Measurements from ENCODE around the gene SPG11.
A peak's percentile ranks its signal among the peaks of the same experiment; 100 is the strongest.
"Not testable (repeated sequence)": the region's sequence is repeated elsewhere in the genome, so short reads cannot be mapped to it uniquely, and the experiment has no call there.

The SPG11 gene

DNA sequence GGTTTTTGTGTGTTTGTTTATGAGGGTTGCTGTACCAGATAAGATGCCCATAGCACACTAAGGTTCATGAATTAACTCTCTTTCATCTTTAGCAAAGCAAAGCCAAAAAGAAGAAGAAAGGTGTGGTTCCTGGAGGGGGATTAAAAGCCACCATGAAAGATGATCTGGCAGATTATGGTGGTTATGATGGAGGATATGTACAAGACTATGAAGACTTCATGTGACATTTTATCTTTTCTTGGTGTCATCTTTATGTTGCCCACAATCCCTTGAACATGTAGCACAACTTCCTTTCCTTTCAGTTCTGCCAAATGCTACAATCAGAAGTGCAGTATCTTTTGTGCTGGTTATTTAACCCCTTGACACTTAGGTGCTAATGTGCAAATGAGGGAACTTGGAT lies 102.5 kb downstream of the SPG11 start:
- DNase-seq (ENCODE audit: low read depth in 4 of 4, low spot score in 1 of 4): not testable (repeated sequence)

GRCh38 chr15:44554934-44555723 lies 108.3 kb downstream of the SPG11 start:
- DNase-seq (ENCODE audit: low read depth in 4 of 4, low spot score in 1 of 4): no peak

GRCh38 chr15:44550734-44551133 lies 112.7 kb downstream of the SPG11 start:
- DNase-seq (ENCODE audit: low read depth in 4 of 4, low spot score in 1 of 4): no peak

- no peak for DNase-seq (ENCODE audit: low read depth in 4 of 4, low spot score in 1 of 4)
Measured at GRCh38 chr15:44550256-44550655, 113.2 kb downstream of the SPG11 start.

DNA sequence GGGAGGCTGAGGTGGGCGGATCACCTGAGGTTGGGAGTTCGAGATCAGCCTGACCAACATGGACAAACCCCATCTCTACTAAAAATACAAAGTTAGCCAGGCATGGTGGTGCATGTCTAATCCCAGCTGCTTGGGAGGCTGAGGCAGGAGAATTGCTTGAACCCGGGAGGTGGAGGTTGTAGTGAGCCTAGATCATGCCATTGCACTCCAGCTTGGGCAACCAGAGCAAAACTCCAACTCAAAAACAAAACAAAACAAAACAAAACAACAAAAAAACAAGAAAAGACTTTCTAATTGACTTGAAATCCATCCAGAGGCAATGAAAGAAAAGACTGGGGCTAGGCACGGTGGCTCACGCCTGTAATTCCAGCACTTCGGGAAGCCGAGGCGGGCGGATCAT lies 114.3 kb downstream of the SPG11 start:
- not testable (repeated sequence) for DNase-seq (ENCODE audit: low read depth in 4 of 4, low spot score in 1 of 4)

- DNase-seq (ENCODE audit: low read depth in 4 of 4, low spot score in 1 of 4): peak in 1 of 4 experiments; percentile 37
Measured at GRCh38 chr15:44545913-44546802, 117.3 kb downstream of the SPG11 start.

DNA sequence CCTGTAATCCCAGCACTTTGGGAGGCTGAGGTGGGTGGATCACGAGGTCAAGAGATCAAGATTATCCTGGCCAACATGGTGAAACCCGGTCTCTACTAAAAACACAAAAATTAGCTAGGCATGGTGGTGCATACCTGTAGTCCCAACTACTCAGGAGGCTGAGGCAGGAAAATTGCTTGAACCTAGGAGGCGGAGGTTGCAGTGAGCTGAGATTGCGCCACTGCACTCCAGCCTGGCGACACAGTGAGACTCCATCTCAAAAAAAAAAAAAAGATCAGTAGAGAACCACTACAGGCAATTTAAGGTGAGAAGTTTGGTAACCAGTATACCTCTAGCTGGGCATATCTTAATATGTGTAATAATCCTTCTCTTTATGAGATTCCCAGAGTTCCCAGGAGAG lies 118.7 kb downstream of the SPG11 start:
- DNase-seq (ENCODE audit: low read depth in 4 of 4, low spot score in 1 of 4): not testable (repeated sequence)

DNA sequence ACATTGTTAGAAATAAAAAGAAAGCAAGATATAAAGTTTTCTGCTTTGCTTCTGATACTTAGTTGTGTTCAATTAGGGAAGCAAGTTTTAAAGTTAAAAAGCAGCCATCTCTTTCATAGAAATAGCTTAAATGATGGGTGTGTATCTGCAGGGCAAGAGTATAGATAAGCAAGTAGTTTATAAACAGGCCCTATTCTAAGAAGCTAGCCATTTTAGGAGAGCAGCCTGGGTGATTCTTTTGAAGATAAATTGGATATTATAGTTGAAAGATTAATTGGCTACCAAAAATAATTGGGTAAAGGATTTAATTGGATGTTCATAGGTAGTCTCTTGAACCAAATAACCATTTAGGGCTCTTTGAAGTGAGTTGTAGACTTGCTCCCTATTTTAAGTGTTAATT lies 120.9 kb downstream of the SPG11 start:
- no peak for DNase-seq (ENCODE audit: low read depth in 4 of 4, low spot score in 1 of 4)

- DNase-seq (ENCODE audit: low read depth in 4 of 4, low spot score in 1 of 4): no peak
Measured at GRCh38 chr15:44541282-44541958, 122.0 kb downstream of the SPG11 start.

DNA sequence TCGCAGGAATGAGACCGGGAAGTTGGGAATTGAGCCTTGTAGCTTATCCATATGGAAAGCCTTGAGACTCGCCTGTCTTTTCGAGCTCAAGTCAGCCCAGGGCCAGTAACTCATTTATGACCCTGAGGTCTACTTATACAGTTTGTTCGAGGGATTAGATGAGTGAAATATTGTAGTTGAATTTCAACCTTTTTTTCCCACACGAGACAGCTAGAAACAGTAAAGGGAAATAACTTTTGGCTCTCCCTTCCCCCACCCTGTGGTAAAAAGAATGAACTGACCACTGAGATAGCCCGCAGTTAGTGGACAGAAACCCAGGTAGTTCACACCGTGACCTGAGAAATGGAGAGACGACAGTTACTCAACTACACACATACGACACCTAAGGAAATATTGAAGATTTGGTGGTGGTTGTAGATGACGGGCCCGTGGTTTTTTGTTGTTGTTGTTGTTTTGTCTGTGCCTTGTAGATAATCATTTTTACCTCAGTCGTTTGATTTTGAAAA lies 125.7 kb downstream of the SPG11 start:
- no peak for DNase-seq (ENCODE audit: low read depth in 4 of 4, low spot score in 1 of 4)

- DNase-seq (ENCODE audit: low read depth in 4 of 4, low spot score in 1 of 4): peak; percentile 82 to 91 (median 88)
Measured at GRCh38 chr15:44536962-44537734, 126.3 kb downstream of the SPG11 start, which contains the start of gene EIF3J. TSS of gene EIF3J (plus strand) at chr15:44537147. CDS start at chr15:44537195, 48 bp downstream.

GRCh38 chr15:44536302-44536961 lies 127.0 kb downstream of the SPG11 start:
- DNase-seq (ENCODE audit: low read depth in 4 of 4, low spot score in 1 of 4): no peak

DNA sequence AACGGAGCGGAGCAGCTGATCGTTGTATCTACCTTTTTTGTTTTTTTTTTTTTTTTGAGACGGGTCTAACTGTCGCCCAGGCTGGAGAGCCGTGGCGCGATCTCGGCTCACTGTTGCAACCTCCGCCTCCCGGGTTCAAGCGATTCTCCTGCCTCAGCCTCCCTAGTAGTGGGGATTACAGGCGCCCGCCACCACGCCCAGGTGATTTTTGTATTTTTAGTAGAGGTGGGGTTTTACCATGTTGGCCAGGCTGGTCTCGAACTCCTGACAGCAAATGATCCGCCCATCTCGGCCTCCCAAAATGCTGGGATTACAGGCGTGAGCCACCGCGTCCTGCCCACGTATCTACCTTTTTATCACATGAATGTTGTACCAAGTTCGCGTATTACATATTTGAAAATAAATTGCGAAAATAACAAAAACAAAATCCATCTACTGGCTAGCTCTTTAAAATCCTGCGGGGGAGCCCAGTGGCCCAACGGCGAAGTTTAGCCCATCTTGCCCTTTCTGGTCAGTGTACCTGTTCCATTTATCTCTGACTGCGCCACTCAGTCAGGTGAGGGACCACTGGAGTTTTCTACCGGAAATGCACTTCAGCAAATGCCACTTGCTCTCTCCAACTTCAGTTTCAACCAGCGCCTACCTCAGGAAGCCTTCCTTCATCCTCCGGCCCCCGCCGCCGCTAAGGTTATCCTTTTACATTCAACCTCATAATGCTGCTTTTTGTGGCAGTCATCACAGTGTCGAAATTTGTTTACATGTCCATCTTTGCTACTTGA lies 127.8 kb downstream of the SPG11 start:
- DNase-seq (ENCODE audit: low read depth in 4 of 4, low spot score in 1 of 4): no peak

DNA sequence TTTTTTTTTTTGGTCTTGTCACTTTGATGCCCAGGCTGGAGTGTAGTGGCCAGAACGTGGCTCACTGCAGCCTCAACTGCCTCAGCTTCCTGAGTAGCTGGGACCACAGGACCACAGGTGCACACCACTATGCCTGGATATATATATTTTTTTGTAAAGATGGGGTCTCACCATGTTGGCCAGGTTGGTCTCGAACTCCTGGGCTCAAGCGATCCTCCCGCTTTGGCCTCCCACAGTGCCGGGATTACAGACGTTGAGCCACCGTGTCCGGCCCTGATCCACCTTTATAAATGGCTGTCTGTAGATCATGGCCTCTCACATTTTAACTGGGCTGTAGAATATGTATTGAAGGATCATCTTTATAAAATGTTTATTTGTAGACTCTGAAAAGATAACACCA lies 128.4 kb downstream of the SPG11 start:
- no peak for DNase-seq (ENCODE audit: low read depth in 4 of 4, low spot score in 1 of 4)

DNA sequence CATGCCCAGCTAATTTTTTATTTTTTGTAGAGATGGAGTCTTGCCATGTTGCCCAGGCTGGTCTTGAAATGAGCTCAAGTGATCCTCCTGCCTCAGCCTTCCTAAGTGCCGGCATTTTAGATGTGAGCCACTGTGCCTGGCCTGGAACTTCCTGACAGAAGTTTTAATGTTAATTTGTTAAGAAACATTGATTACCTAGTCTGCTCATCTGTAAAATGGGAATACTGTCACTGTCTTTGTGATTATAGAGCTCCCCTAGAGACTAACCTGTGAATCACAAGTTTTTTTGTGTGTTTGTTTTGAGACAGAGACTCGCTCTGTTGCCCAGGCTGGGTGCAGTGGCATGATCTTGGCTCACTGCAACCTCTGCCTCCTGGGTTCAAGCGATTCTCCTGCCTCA lies 130.8 kb downstream of the SPG11 start:
- DNase-seq (ENCODE audit: low read depth in 4 of 4, low spot score in 1 of 4): no peak

GRCh38 chr15:44532275-44532674 lies 131.2 kb downstream of the SPG11 start:
- DNase-seq (ENCODE audit: low read depth in 4 of 4, low spot score in 1 of 4): not testable (repeated sequence)

DNA sequence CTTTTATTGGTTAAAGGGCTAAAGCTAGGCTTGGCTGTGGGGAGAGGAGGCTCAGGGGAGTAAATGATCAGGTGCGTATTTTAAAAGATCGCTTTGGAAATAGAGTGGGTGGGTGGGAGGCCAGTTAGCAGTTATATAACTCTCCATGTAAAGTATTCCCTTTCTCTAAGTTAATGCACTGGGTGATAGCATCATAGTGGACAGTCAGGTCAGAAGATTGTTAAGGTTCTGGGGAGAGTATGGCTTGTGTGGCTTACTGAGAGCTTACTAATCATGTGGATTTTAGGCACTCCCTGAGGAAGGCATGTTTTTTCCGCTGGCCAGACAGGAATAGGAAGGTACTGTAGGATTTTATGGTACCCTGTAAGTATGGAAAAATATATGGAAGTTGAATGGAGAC lies 132.8 kb downstream of the SPG11 start:
- no peak for DNase-seq (ENCODE audit: low read depth in 4 of 4, low spot score in 1 of 4)

GRCh38 chr15:44529864-44530604 lies 133.4 kb downstream of the SPG11 start:
- no peak for DNase-seq (ENCODE audit: low read depth in 4 of 4, low spot score in 1 of 4)

GRCh38 chr15:44527241-44527640 lies 136.2 kb downstream of the SPG11 start:
- no peak for DNase-seq (ENCODE audit: low read depth in 4 of 4, low spot score in 1 of 4)
